HepG2 (cell line): ENCODE results near the gene ALDH7A1. TPM values are rescaled to one million over a fixed set of nuclear protein-coding genes. Genes with fewer than 3 reads are reported as not detected.

ENCODE experiments used
- AFF4 ChIP-seq: sonication (generic); formaldehyde crosslinking; IDR thresholded peaks from 2 replicates; pipeline ENCODE4 v1.4.0; 2020; ENCODE audit warnings: missing genetic modification reagents
- ATF6 ChIP-seq: sonication (generic); formaldehyde crosslinking; conservative IDR thresholded peaks from 2 replicates; pipeline ENCODE4 v1.4.0; 2020; ENCODE audit warnings: missing genetic modification reagents
- BRD4 ChIP-seq: sonication (generic); formaldehyde crosslinking; IDR thresholded peaks from 2 replicates; pipeline ENCODE4 v1.4.0; 2020; ENCODE audit warnings: missing genetic modification reagents
- ELF4 ChIP-seq: sonication (generic); formaldehyde crosslinking; IDR thresholded peaks from 2 replicates; pipeline ENCODE4 v1.5.0; 2020; ENCODE audit warnings: missing genetic modification reagents, mild to moderate bottlenecking, moderate library complexity, borderline replicate concordance
- GATAD2A ChIP-seq: IDR thresholded peaks from 2 replicates; pipeline ENCODE4 v1.6.1; 2016
- GLMP ChIP-seq: sonication (generic); formaldehyde crosslinking; IDR thresholded peaks from 2 replicates; pipeline ENCODE4 v1.9.0; 2021; ENCODE audit warnings: missing genetic modification reagents, mild to moderate bottlenecking, borderline replicate concordance
- GZF1 ChIP-seq: sonication (generic); formaldehyde crosslinking; IDR thresholded peaks from 2 replicates; pipeline ENCODE4 v1.5.1; 2020; ENCODE audit warnings: mild to moderate bottlenecking, missing genetic modification reagents
- JUNB ChIP-seq: sonication (generic); formaldehyde crosslinking; IDR thresholded peaks from 2 replicates; pipeline ENCODE4 v1.8.0; 2022; ENCODE audit warnings: missing genetic modification reagents, mild to moderate bottlenecking, borderline replicate concordance
- KDM4B ChIP-seq: sonication (generic); formaldehyde crosslinking; IDR thresholded peaks from 2 replicates; pipeline ENCODE4 v1.4.0; 2020; ENCODE audit warnings: missing genetic modification reagents
- NR3C1 ChIP-seq: sonication (generic); formaldehyde crosslinking; IDR thresholded peaks from 2 replicates; pipeline ENCODE4 v1.4.0; 2020; ENCODE audit warnings: missing genetic modification reagents
- PHF21A ChIP-seq: sonication (generic); formaldehyde crosslinking; IDR thresholded peaks from 2 replicates; pipeline ENCODE4 v1.5.0; 2020; ENCODE audit warnings: mild to moderate bottlenecking, missing genetic modification reagents
- POGK ChIP-seq: sonication (generic); formaldehyde crosslinking; conservative IDR thresholded peaks from 2 replicates; pipeline ENCODE4 v1.8.0; 2022; ENCODE audit warnings: mild to moderate bottlenecking, moderate library complexity, missing genetic modification reagents
- ZBTB21 ChIP-seq: sonication (generic); formaldehyde crosslinking; IDR thresholded peaks from 2 replicates; pipeline ENCODE4 v1.4.0; 2020; ENCODE audit warnings: missing genetic modification reagents
- ZNF143 ChIP-seq: sonication (generic); formaldehyde crosslinking; IDR thresholded peaks from 2 replicates; pipeline ENCODE4 v1.4.0; 2020; ENCODE audit warnings: missing genetic modification reagents
- ZNF180 ChIP-seq: sonication (generic); formaldehyde crosslinking; IDR thresholded peaks from 2 replicates; pipeline ENCODE4 v1.4.0; 2020; ENCODE audit warnings: low read depth, missing genetic modification reagents, borderline replicate concordance
- ZNF468 ChIP-seq: sonication (generic); formaldehyde crosslinking; IDR thresholded peaks from 2 replicates; pipeline ENCODE4 v1.8.0; 2022; ENCODE audit warnings: mild to moderate bottlenecking, moderate library complexity, missing genetic modification reagents
- ZSCAN25 ChIP-seq: sonication (generic); formaldehyde crosslinking; IDR thresholded peaks from 2 replicates; pipeline ENCODE4 v1.8.0; 2022; ENCODE audit warnings: mild to moderate bottlenecking, missing genetic modification reagents
- ZUFSP ChIP-seq: sonication (generic); formaldehyde crosslinking; IDR thresholded peaks from 2 replicates; pipeline ENCODE4 v1.9.0; 2021; ENCODE audit warnings: missing genetic modification reagents, mild to moderate bottlenecking, borderline replicate concordance
- polyA plus RNA-seq, 8 experiments: library from polyadenylated mRNA; depleted of rRNA in 3 of 8; stranded (reverse) in 7 of 8; unstranded in 1 of 8; fragments of >200 nt; fragmentation: Illumina TruSeq in 4 of 8; extraction: Trizol in 4 of 8; gene quantifications; 2 replicates each; pipeline versions ENCODE4 v1.2.1 to v1.2.3, GENCODE V29; 2011 to 2016; ENCODE audit warnings: low read depth in 4 of 8, missing spikeins in 1 of 8, mixed read lengths in 1 of 8; ENCODE audit not compliant: insufficient read depth in 1 of 8
- total RNA-seq, 5 experiments: library from RNA; depleted of rRNA; stranded (reverse); fragments of >200 nt; fragmentation: Illumina TruSeq; extraction: Trizol; gene quantifications; 2 replicates each; pipeline ENCODE4 v1.2.3, GENCODE V29; 2016; ENCODE audit warnings: low read depth in 1 of 5

Gene ALDH7A1
- total and polyA plus RNA-seq, 2 of the 13 experiments (the other 11 are each of a cell fraction or from before 2014, with no cell fraction given): 69.0 to 100 TPM

- TF ChIP-seq ZNF180 (CRISPR knock-in tag) (no peak), ZNF468 (CRISPR knock-in tag) (no peak), ZUFSP (no peak), ZSCAN25 (CRISPR knock-in tag) (no peak), KDM4B (CRISPR knock-in tag) (peak; percentile 74), BRD4 (CRISPR knock-in tag) (peak; percentile 74), GATAD2A (CRISPR knock-in tag) (peak; percentile 76), JUNB (CRISPR knock-in tag) (no peak), ZNF143 (CRISPR knock-in tag) (peak; percentile 76), POGK (CRISPR knock-in tag) (peak; percentile 84), AFF4 (CRISPR knock-in tag) (0 out of 2 replicates have a peak, but pooled peaks have one; percentile 79), NR3C1 (no peak), GLMP (CRISPR knock-in tag) (no peak), ZBTB21 (CRISPR knock-in tag) (no peak), PHF21A (CRISPR knock-in tag) (peak; percentile 71), ATF6 (CRISPR knock-in tag) (no peak), ELF4 (no peak), GZF1 (CRISPR knock-in tag) (no peak)
These were observed at the start of gene ALDH7A1 (continued) for GRCh38 chr5:126594748-126595485.
